Esophagus muscularis mucosa (tissue), 4 donors: ENCODE results near the gene ADAMTS17. TPM values are rescaled to one million over a fixed set of nuclear protein-coding genes. Genes with fewer than 3 reads are reported as not detected.

Source experiments
- DNase-seq: peaks from one replicate; pipeline ENCODE4 v3.0.0-alpha.2; 2017; ENCODE audit errors: extremely low spot score
- H3K27ac ChIP-seq, 4 donors: fragments of 200-600 bp; sonication (generic); replicated peaks in 1 of 4; 1 replicate in 3 of 4; 2 replicates in 1 of 4; pipeline ENCODE4 v1.5.1; 2016 to 2019; ENCODE audit warnings: mild to moderate bottlenecking in 1 of 4
- H3K27me3 ChIP-seq, 4 donors: fragments of 200-600 bp; sonication (generic); one replicate each; pipeline versions ENCODE4 v1.5.1 to v1.6.0; 2016 to 2019
- H3K36me3 ChIP-seq, 4 donors: fragments of 200-600 bp; sonication (generic); one replicate each; pipeline ENCODE4 v1.5.1; 2016 to 2019
- H3K4me1 ChIP-seq, 4 donors: fragments of 200-600 bp; sonication (generic); one replicate each; pipeline ENCODE4 v1.5.1; 2016 to 2019
- H3K4me3 ChIP-seq, 4 donors: fragments of 200-600 bp; sonication (generic); 1 replicate in 2 of 4; 2 replicates in 2 of 4; pipeline ENCODE4 v1.5.1; 2016 to 2019; ENCODE audit warnings: mild to moderate bottlenecking in 4 of 4, moderate library complexity in 1 of 4
- H3K9me3 ChIP-seq, 4 donors: fragments of 200-600 bp; sonication (generic); 1 replicate in 3 of 4; 2 replicates in 1 of 4; pipeline ENCODE4 v1.5.1; 2016 to 2019
- EP300 ChIP-seq: sonication (generic); formaldehyde crosslinking; IDR thresholded peaks from one replicate; pipeline ENCODE4 v1.6.1; 2017; ENCODE audit warnings: antibody characterized with exemption
- POLR2A ChIP-seq: fragments of 450-650 bp; IDR thresholded peaks from one replicate; pipeline ENCODE4 v1.6.1; 2017; ENCODE audit warnings: antibody characterized with exemption, moderate library complexity, mild to moderate bottlenecking, low read depth
- POLR2AphosphoS5 ChIP-seq, 2 donors: sonication (generic); formaldehyde crosslinking; IDR thresholded peaks; one replicate each; pipeline ENCODE4 v1.6.1; 2017; ENCODE audit warnings: antibody characterized with exemption in 2 of 2
- WGBS: methylation state at CpG from one replicate; pipeline ENCODE4 v1.1.5; 2018; 5-methylcytosine and 5-hydroxymethylcytosine counted together
- intact Hi-C: fragments of 100-400 bp; cut with DNase I; formaldehyde crosslinking; loops from one replicate; pipeline ENCODE4 v1.15.1; 2023
- total RNA-seq, 4 donors: library from RNA; depleted of rRNA; stranded (reverse); fragments of >200 nt; gene quantifications; one replicate each; pipeline versions ENCODE4 v1.1.0 to v1.2.1, GENCODE V29; 2016
- TF ChIP-seq, protein P1 (sequence below), 3 experiments: fragments of 200-600 bp in 2 of 3; fragments of 450-650 bp in 1 of 3; sonication (generic) in 2 of 3; IDR thresholded peaks; one replicate each; pipeline ENCODE4 v1.5.1; 2017 to 2019; ENCODE audit warnings: antibody characterized with exemption in 3 of 3, mild to moderate bottlenecking in 2 of 3, moderate library complexity in 1 of 3

ADAMTS17 gene
- total RNA-seq, 4 donors from 2014 or later = 5.3 to 12.0 (median 6.6) TPM

DNA sequence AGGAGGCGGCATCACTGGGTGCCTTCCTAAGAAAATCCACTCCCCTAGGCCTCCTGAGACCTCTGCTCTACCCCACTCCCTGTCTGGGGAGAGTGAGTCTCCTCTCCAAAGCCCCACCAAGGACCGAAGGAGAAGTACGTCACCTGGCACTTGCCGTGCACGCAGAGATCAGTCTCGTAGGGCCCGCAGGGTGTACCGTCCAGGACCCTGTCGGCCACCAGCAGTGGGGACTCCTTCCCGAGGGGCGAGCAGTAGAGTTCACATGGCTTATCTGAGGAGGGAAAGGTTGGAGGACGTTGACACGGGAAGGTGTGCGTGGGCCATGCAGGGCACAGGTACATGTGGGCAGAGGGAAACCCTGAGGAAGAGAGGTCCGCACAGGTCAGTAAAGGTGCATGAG, 232.9 kb downstream of the ADAMTS17 start:
- Histone ChIP-seq H3K4me3 (no peak overlapping the region), H3K27ac (no peak overlapping the region), H3K9me3 (no peaks in the 10 kb centered on the region), H3K4me1 (peaks cover 28 to 35% (median 33%) of the 10 kb centered on the region in 4 donors), H3K27me3 (no peaks in the 10 kb centered on the region), H3K36me3 (no peaks in the 10 kb centered on the region)
- TF ChIP-seq EP300 = no peak
- no peak for TF ChIP-seq POLR2A
- TF ChIP-seq POLR2AphosphoS5 (IDR thresholded peaks at IDR 0.05) = no peak
- TF ChIP-seq, protein P1, sequence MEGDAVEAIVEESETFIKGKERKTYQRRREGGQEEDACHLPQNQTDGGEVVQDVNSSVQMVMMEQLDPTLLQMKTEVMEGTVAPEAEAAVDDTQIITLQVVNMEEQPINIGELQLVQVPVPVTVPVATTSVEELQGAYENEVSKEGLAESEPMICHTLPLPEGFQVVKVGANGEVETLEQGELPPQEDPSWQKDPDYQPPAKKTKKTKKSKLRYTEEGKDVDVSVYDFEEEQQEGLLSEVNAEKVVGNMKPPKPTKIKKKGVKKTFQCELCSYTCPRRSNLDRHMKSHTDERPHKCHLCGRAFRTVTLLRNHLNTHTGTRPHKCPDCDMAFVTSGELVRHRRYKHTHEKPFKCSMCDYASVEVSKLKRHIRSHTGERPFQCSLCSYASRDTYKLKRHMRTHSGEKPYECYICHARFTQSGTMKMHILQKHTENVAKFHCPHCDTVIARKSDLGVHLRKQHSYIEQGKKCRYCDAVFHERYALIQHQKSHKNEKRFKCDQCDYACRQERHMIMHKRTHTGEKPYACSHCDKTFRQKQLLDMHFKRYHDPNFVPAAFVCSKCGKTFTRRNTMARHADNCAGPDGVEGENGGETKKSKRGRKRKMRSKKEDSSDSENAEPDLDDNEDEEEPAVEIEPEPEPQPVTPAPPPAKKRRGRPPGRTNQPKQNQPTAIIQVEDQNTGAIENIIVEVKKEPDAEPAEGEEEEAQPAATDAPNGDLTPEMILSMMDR (IDR thresholded peaks at IDR 0.05) = no peak
- intact Hi-C loops = no loop called here
- WGBS = 96% methylated on average over 13 of the region's 15 CpGs
- no peak for DNase-seq

DNA sequence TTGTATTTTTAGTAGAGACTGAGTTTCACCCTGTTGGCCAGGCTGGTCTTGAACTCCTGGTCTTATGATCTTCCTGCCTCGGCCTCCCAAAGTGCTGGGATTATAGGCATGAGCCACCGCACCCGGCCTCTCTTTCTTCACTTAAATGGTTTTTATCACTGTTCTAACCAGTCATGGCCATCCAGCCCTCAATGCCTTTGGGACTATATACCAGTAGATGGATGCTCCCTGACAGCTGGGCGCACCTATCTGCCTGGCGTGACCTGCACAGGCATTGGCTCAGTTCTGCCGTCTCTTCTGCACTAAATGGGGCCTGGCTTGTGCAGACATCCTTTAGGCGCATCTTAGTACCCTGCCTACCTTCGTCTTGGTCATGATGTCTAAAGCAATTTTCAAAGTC, 233.4 kb downstream of the ADAMTS17 start:
- Histone ChIP-seq H3K36me3 (no peaks in the 10 kb centered on the region), H3K27me3 (no peaks in the 10 kb centered on the region), H3K4me1 (peaks cover 23 to 30% (median 28%) of the 10 kb centered on the region in 4 donors), H3K27ac (no peak overlapping the region), H3K4me3 (no peak overlapping the region), H3K9me3 (no peaks in the 10 kb centered on the region)
- WGBS = 83% methylated on average over 5 of the region's 8 CpGs
- intact Hi-C loops = no loop called here
- TF ChIP-seq EP300 (no peak), POLR2AphosphoS5 (IDR thresholded peaks at IDR 0.05) (no peak), POLR2A (no peak)
- TF ChIP-seq, protein P1 (IDR thresholded peaks at IDR 0.05) = no peak
- DNase-seq = no peak

DNA sequence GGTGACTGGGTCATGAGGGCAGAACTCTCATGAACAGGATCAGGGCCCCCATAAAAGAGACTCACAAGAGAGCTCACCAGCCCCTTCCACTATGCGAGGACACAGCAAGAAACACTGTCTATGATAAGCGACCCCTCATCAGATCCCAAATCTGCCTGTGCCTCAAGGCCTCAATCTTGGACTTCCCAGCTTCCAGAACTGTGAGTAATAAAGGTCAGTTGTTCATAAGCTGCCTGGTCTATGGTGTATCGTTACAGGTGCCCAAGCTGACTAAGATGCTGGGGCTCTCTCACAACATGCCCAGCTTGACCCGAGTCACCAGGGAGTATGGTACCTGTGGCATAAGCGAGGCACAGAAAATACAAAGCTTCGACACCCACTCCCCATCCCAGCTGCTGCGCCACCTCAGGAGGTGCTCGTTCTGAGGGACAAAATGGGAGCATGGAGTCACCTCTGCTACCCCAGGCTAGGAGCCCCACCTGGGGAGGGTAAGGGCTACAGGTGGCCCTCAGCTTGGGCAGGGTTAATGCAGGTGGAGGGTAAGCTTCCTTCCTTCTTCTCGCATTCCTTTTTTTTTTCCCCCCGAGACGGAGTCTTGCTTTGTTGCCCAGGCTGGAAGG, 234.1 kb downstream of the ADAMTS17 start:
- Histone ChIP-seq H3K27me3 (no peaks in the 10 kb centered on the region), H3K27ac (no peak overlapping the region), H3K4me1 (peaks cover 22 to 24% (median 23%) of the 10 kb centered on the region in 4 donors), H3K9me3 (no peaks in the 10 kb centered on the region), H3K36me3 (no peaks in the 10 kb centered on the region), H3K4me3 (no peak overlapping the region)
- no peak for DNase-seq
- no peak for TF ChIP-seq POLR2A
- no peak for TF ChIP-seq POLR2AphosphoS5 (IDR thresholded peaks at IDR 0.05)
- no peak for TF ChIP-seq EP300
- TF ChIP-seq, protein P1 (IDR thresholded peaks at IDR 0.05) = no peak
- WGBS = 93% methylated on average over 10 of the region's 11 CpGs
- intact Hi-C loops = no loop called here

DNA sequence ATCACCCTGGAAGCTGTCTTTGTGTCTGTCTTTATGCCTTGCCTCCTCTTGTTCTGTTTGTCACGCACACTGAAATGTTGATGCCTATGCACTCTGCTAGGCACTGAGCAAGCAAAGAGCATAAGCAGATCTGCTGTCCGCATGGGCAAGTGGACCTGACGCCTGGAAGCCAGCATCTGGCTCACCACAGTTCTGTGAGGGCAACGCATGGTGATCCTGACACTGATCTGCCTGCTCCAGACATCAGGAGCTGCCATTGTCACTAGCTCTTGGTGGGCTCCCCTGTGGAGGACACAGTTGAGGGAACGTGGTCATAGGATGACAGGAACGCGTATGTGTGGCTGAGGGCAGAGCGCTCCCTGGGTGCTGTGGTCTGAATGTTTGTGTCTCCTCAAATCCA, 234.6 kb downstream of the ADAMTS17 start:
- H3K9me3 ChIP-seq = no peaks in the 10 kb centered on the region
- no peak overlapping the region for H3K27ac ChIP-seq
- TF ChIP-seq POLR2A (no peak), POLR2AphosphoS5 (IDR thresholded peaks at IDR 0.05) (no peak), EP300 (no peak)
- TF ChIP-seq, protein P1 (IDR thresholded peaks at IDR 0.05) = no peak
- 100% methylated on average over 5 of the region's 8 CpGs for WGBS
- H3K27me3 ChIP-seq = no peaks in the 10 kb centered on the region
- peaks cover 17 to 18% (median 17%) of the 10 kb centered on the region in 4 donors for H3K4me1 ChIP-seq
- no peak for DNase-seq
- no peaks in the 10 kb centered on the region for H3K36me3 ChIP-seq
- H3K4me3 ChIP-seq = no peak overlapping the region
- intact Hi-C loops = no loop called here

DNA sequence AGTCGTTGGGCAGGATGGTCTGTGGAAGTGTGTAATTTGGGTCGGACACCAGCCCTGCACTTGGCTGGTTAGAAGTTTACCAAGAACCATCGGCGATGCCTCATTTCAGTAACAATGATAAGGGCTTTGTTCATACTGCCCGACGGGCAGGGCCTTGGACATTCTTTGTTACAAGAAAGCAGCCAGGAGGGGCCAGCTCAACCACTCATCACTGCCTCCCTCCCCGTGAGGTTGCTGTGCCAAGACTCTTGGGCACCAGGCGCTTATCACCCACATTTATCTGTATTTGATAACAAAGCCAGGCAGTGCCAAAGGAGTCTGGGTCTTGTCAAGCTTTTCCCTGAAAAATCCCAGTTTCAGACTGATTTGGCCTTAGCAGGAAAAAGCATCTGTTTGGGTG, 235.0 kb downstream of the ADAMTS17 start:
- intact Hi-C loops = no loop called here
- Histone ChIP-seq H3K4me3 (no peak overlapping the region), H3K9me3 (no peaks in the 10 kb centered on the region), H3K27ac (no peak overlapping the region), H3K27me3 (no peaks in the 10 kb centered on the region), H3K36me3 (no peaks in the 10 kb centered on the region), H3K4me1 (peaks cover 12 to 14% (median 13%) of the 10 kb centered on the region in 4 donors)
- WGBS = 86% methylated on average over 8 of the region's 8 CpGs
- no peak for TF ChIP-seq EP300
- TF ChIP-seq POLR2AphosphoS5 (IDR thresholded peaks at IDR 0.05) = no peak
- TF ChIP-seq, protein P1 (IDR thresholded peaks at IDR 0.05) = no peak
- no peak for TF ChIP-seq POLR2A
- no peak for DNase-seq
